Naive B cell (primary cell): ENCODE data around the gene PRR29. TPM values are rescaled to one million over a fixed set of nuclear protein-coding genes. Genes with fewer than 3 reads are reported as not detected.
A peak's percentile ranks its signal among the peaks of the same experiment; 100 is the strongest.

Experiments
- ATAC-seq, 2 donors: fragments of 150-1000 bp; cut with Tn5 transposase; 2 replicates each; pipeline ENCODE4 v1.10.0; 2021; ENCODE audit warnings: low read depth in 2 of 2, mild to moderate bottlenecking in 2 of 2, moderate library complexity in 2 of 2
- DNase-seq: peaks from one replicate; pipeline ENCODE4 v3.0.0; 2022
- H3K27ac Mint-ChIP-seq, 6 donors: one replicate each; pipeline ENCODE4 v1.8.0; 2020 to 2022; ENCODE audit warnings: mild to moderate bottlenecking in 6 of 6, mixed read lengths in 6 of 6, moderate library complexity in 5 of 6, inconsistent platforms in 2 of 6
- H3K27me3 Mint-ChIP-seq, 3 donors: one replicate each; pipeline ENCODE4 v1.8.0; 2021 to 2022; ENCODE audit warnings: mixed read lengths in 3 of 3, mild to moderate bottlenecking in 1 of 3
- H3K36me3 Mint-ChIP-seq, 2 donors: one replicate each; pipeline ENCODE4 v1.8.0; 2020 to 2022; ENCODE audit warnings: mixed read lengths in 2 of 2, inconsistent platforms in 1 of 2, mild to moderate bottlenecking in 1 of 2
- H3K4me1 Mint-ChIP-seq, 3 donors: one replicate each; pipeline ENCODE4 v1.8.0; 2020 to 2022; ENCODE audit warnings: mixed read lengths in 3 of 3, inconsistent platforms in 1 of 3, mild to moderate bottlenecking in 1 of 3, moderate library complexity in 1 of 3
- H3K4me3 Mint-ChIP-seq, 8 donors: one replicate each; pipeline ENCODE4 v1.8.0; 2020 to 2022; ENCODE audit warnings: mild to moderate bottlenecking in 8 of 8, mixed read lengths in 8 of 8, moderate library complexity in 8 of 8, inconsistent platforms in 2 of 8
- H3K9me3 Mint-ChIP-seq, 7 donors: one replicate each; pipeline ENCODE4 v1.8.0; 2020 to 2022; ENCODE audit warnings: mixed read lengths in 7 of 7, mild to moderate bottlenecking in 5 of 7, inconsistent platforms in 2 of 7, moderate library complexity in 1 of 7
- polyA plus RNA-seq, 6 donors: library from polyadenylated mRNA; unstranded; fragments of 300-500 nt; fragmentation: Illumina TruSeq; gene quantifications; one replicate each; pipeline ENCODE4 v1.2.3, GENCODE V29; 2021; ENCODE audit warnings: low read depth in 6 of 6

Gene PRR29
- polyA plus RNA-seq, 6 donors from 2014 or later, result 3.5 to 6.8 (median 5.8) TPM

DNA sequence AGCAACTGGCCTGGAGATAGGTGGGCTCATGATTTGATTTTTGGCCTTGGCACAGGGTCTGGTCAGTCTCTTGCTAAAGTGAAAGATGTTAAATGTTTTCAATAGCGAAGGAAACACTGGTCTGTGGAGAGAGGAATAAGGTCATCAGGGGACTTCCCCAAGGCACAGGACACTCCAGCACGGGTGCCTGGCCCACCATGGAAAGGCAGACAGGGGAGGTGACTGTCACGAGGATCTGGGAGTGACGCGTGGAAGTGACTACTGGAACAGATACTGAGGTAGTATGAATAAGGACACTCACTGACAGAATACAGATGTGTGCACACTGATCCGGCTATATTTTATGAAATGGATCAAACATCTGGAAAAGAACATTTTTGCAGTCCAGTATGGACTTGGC lies 39.0 kb downstream of the PRR29 start:
- no peak for DNase-seq
- no peak for ATAC-seq
- no peaks in the 10 kb centered on the region for H3K9me3 Mint-ChIP-seq
- H3K4me1 Mint-ChIP-seq, result no peaks in the 10 kb centered on the region
- peak overlapping the region in 1 of 6 donors; percentile 39 for H3K27ac Mint-ChIP-seq
- no peak overlapping the region for H3K4me3 Mint-ChIP-seq
- H3K36me3 Mint-ChIP-seq, result no peaks in the 10 kb centered on the region
- H3K27me3 Mint-ChIP-seq, result no peaks in the 10 kb centered on the region

DNA sequence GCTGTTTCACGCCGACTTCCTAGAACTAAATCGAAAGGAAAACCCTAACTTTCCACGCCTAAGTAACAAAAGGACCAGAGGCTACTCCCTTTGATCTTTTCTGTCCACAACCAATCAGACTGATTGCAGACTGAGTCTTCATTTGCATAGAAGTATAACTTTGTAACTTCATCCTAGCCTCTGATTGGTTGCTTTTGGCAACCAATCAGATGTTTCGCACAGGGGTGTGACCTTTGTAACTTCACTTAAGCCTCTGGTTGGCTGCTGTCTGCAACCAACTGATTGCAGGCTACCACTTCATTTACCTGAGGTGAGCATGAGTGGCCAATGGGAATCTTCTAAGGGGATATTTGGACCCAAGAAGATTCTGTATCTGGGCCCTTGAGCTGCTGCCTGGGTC lies 39.7 kb downstream of the PRR29 start:
- DNase-seq (no peak), ATAC-seq (no peak)
- Mint-ChIP-seq H3K27ac (peak overlapping the region in 1 of 6 donors; percentile 30), H3K9me3 (no peaks in the 10 kb centered on the region), H3K27me3 (no peaks in the 10 kb centered on the region), H3K36me3 (no peaks in the 10 kb centered on the region), H3K4me1 (no peaks in the 10 kb centered on the region), H3K4me3 (no peak overlapping the region)

DNA sequence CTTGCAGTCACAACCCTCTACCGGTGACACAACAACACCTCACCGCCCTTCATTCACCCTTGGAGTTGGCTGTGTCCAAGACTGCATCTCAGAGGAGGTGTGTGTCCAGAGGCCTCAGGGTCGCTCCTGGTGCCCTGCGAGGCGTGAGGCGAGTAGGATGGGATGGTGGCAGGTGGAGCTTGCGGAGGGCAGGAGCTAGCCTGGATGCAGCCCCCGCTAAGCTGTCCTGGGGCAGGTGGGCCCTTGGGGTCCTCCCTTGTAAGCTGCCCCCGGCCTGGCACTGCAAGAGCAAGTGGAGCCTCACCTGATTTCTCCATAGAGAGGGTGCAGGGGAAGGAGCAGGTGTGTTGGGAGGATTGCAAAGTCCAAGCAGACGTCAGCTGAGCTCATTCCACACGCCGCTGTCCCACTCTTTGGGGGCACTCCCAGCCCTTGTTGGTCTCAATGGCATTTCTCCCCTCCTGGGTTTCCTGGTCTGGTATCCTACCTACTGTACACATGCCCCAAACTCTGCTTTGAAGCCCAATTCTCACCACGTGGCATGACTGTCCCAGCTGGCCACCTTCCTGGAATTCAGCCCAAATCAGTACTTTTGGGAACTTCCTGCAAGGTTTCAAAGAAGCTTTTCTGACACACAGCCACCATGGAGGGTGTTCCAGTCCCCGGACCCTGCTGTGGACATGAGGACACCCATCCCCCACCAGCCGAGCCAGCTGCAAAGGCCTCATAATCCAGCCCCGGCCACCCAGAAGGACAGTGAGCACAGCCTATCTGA lies 40.4 kb downstream of the PRR29 start:
- H3K9me3 Mint-ChIP-seq, result no peaks in the 10 kb centered on the region
- ATAC-seq, result no peak

DNA sequence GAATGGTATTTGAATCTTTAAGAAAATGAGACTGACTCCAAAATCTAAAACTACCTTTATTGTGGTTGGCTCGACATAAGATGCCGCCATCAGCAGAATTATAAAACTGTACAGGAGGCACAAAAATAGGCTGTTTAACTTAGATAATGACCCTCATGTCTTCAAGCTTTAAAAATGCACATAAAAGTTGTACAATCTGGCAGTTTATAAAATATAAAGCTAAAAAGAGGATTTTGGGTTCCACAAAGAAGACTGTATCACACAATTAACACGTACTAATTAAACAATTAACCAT lies 40.9 kb downstream of the PRR29 start:
- Mint-ChIP-seq H3K27ac (no peak overlapping the region), H3K9me3 (no peaks in the 10 kb centered on the region), H3K4me3 (no peak overlapping the region), H3K4me1 (no peaks in the 10 kb centered on the region), H3K36me3 (peaks cover 0 to 7% of the 10 kb centered on the region in 2 donors), H3K27me3 (no peaks in the 10 kb centered on the region)
- ATAC-seq, result no peak
- no peak for DNase-seq

More for the DNA sequence above, 40.4 kb downstream of the PRR29 start:
- no peak for DNase-seq
- H3K27me3 Mint-ChIP-seq, result no peaks in the 10 kb centered on the region
- H3K36me3 Mint-ChIP-seq, result peaks cover 0 to 4% of the 10 kb centered on the region in 2 donors
- H3K4me1 Mint-ChIP-seq, result no peaks in the 10 kb centered on the region
- H3K27ac Mint-ChIP-seq, result peak overlapping the region in 1 of 6 donors; percentile 97
- H3K4me3 Mint-ChIP-seq, result peak overlapping the region in 1 of 8 donors; percentile 72

DNA sequence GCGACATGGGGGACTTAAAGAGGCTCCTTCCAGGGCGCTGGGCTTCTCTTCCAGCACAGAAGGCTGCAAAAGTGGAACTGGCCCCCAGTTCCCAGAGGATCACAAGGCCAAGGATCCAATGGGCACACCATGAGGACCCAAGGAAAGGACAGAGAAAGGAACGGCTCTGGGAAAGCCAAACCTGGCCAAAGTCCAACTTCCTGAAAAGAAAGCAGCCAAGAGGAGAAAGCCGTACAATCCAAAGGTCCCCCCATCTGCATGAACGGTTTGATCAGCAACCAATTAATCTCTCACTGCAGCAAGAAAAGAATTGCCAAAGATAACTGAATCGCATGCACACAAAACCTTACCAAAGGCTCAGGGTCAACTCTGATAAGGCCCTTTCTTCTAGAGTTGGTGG lies 42.1 kb downstream of the PRR29 start:
- Mint-ChIP-seq H3K4me3 (no peak overlapping the region), H3K36me3 (peaks cover 6 to 10% of the 10 kb centered on the region in 2 donors), H3K4me1 (no peaks in the 10 kb centered on the region)

DNA sequence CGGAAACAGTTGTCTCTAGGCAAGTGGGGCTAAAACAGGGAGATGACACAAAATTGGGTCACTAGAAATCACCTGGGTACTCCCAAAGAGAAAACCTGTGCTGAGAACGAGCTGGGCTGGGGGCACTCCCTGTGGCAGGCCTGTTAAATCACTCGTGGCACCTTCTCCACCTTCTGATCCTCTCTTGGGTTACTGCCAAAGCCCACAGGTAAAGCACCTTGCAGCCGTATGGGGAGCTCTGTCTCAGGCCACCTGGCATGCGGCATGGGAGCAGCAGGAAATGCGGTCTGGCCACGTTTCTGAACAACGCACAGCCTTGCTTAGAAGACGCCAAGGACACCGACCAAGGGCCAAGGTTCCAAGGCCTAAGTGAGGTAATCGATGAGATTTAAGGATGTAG lies 43.8 kb downstream of the PRR29 start:
- H3K4me3 Mint-ChIP-seq, result no peak overlapping the region
- H3K27me3 Mint-ChIP-seq, result no peaks in the 10 kb centered on the region
- H3K27ac Mint-ChIP-seq, result peak overlapping the region in 2 of 6 donors; percentile 54 to 57
- no peak for DNase-seq
- no peaks in the 10 kb centered on the region for H3K9me3 Mint-ChIP-seq
- no peak for ATAC-seq
- no peaks in the 10 kb centered on the region for H3K4me1 Mint-ChIP-seq
- peaks cover 11 to 17% of the 10 kb centered on the region in 2 donors for H3K36me3 Mint-ChIP-seq

More for the DNA sequence above, 42.1 kb downstream of the PRR29 start:
- DNase-seq, result no peak
- Mint-ChIP-seq H3K27me3 (no peaks in the 10 kb centered on the region), H3K9me3 (no peaks in the 10 kb centered on the region), H3K27ac (no peak overlapping the region)
- ATAC-seq, result no peak

DNA sequence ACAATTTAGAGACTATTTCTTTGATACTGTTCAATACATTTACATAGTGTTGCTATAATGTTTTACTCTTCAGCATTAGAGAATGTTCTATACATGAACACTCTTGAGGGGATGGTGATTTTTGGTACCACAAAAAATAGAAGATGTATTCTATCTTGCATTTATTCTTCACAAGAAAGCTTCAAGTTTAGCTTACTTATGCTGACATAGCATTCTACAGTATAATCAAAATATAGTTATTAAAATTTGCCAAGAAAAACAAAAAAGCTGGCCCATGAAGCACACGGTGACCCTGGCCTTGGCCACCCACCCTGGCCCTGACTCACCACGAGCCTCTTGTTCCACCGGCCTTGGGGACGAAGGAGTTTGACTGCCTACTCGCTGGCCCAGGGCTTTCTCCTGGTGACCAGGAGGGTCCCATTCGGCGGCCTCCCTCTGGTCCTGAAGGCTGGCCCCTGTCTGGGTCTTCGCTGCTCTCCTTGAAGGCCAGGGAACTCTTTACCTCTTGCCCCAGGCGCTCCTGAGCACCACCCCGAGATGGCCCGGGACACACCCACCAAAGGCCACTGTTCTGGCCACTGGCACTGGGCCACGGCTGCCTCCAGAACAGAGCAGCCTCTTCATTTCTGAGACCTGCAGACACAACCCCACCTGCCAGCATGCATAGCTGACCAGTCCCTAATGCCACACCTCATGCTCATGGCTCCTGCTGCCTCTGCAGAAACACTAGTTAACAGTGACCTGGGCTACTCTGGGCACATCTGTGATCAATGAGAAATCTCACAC lies 44.7 kb downstream of the PRR29 start:
- H3K27me3 Mint-ChIP-seq, result no peaks in the 10 kb centered on the region
- peaks cover 11 to 17% of the 10 kb centered on the region in 2 donors for H3K36me3 Mint-ChIP-seq
- DNase-seq (no peak), ATAC-seq (no peak)
- H3K4me3 Mint-ChIP-seq, result no peak overlapping the region
- no peaks in the 10 kb centered on the region for H3K9me3 Mint-ChIP-seq
- H3K4me1 Mint-ChIP-seq, result no peaks in the 10 kb centered on the region
- H3K27ac Mint-ChIP-seq, result no peak overlapping the region

DNA sequence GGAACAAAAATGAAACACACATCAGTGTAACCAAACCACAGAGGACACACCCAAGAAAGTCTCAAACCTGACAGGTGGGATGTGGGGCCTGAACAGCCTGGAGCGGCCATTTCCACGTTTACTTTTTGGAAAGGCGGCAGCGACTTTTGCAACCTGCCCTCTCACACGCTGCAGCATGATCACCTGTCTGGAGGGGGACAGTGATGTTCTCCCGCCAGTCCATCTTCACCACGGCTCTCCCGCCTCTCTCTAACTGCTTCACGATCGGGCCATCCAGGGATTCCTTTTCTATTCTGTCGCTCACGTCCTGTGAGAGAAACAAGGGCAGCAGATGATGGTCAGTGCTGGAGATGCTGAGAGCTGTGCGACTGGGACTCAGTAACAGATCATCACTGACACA lies 47.0 kb downstream of the PRR29 start:
- H3K27me3 Mint-ChIP-seq, result no peaks in the 10 kb centered on the region
- H3K4me3 Mint-ChIP-seq, result no peak overlapping the region
- H3K9me3 Mint-ChIP-seq, result peaks cover 0 to 2% (median 0%) of the 10 kb centered on the region in 7 donors
- ATAC-seq, result no peak
- no peak for DNase-seq
- H3K36me3 Mint-ChIP-seq, result peaks cover 11 to 17% of the 10 kb centered on the region in 2 donors
- peaks cover 0 to 4% (median 1%) of the 10 kb centered on the region in 3 donors for H3K4me1 Mint-ChIP-seq
- peak overlapping the region in 1 of 6 donors; percentile 36 for H3K27ac Mint-ChIP-seq

DNA sequence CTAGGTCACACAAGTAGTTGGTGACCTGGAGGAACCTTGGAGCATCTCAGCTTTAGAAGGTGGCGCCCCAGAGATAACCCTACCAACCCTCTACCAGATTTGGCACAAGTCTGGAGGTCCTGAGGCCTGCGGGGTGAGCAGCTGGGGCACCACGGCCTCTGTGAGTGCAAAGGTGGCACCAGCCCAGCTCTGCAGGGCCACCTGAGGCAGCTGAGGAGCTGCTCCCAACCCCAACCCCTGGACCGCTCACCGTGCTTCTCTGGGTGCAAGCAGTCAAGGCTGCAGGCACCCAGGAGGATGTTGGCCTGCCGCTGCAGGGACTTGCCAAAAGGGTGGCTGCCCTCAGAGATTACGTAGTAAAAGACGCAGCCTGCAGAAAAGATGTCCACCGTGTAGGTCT lies 50.7 kb downstream of the PRR29 start:
- DNase-seq (no peak), ATAC-seq (no peak)
- Mint-ChIP-seq H3K4me3 (no peak overlapping the region), H3K4me1 (peaks cover 10 to 16% (median 12%) of the 10 kb centered on the region in 3 donors), H3K27me3 (no peaks in the 10 kb centered on the region), H3K9me3 (peaks cover 0 to 2% (median 0%) of the 10 kb centered on the region in 7 donors), H3K27ac (peak overlapping the region in 2 of 6 donors; percentile 11 to 86), H3K36me3 (peaks cover 10 to 11% of the 10 kb centered on the region in 2 donors)

DNA sequence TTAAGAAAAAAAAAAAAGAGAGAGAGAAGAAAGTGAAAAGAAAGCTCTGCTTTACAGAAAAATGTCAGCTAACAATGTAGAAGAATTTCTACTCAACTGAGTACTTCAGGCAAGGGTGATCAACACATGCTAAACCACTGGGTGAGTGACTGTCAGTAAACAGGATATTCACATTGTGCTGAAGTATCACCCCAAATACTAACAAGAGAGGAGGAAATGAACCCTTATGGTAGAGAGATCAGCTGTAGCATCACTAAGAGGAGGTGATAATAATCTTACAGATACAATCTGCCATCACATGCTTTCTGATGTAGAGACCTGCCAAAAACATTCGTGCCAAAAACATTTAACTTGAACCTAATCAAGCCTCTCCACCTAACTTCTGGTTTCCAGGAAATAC lies 53.0 kb downstream of the PRR29 start:
- H3K27me3 Mint-ChIP-seq, result no peaks in the 10 kb centered on the region
- DNase-seq, result no peak
- peaks cover 0 to 2% (median 0%) of the 10 kb centered on the region in 7 donors for H3K9me3 Mint-ChIP-seq
- peak overlapping the region in 3 of 6 donors; percentile 52 to 84 (median 67) for H3K27ac Mint-ChIP-seq
- peak; percentile 85 for ATAC-seq
- peaks cover 12 to 18% (median 17%) of the 10 kb centered on the region in 3 donors for H3K4me1 Mint-ChIP-seq
- H3K36me3 Mint-ChIP-seq, result peaks cover 0 to 5% of the 10 kb centered on the region in 2 donors
- H3K4me3 Mint-ChIP-seq, result no peak overlapping the region

DNA sequence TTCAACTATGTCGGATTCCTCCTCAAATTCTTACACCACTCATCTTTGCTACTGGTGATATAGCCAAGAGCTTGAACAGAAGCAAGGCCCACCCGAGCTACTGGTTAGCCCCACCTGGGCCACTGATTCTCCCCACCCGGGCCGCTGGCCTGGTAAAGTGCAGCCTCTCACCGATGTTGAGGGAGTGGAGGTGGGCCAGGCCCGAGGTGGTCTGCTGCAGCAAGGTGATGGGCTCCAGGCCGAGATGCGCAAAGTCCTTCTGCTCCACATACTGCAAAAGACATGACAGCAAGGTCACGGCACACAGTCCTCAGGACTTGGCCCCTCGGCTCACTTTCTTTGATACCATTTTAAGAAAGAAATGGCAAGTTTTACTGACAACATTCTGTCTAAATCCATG lies 55.0 kb downstream of the PRR29 start:
- H3K27ac Mint-ChIP-seq, result no peak overlapping the region

More for the DNA sequence above, 55.0 kb downstream of the PRR29 start:
- H3K27me3 Mint-ChIP-seq, result no peaks in the 10 kb centered on the region
- peaks cover 17 to 30% (median 24%) of the 10 kb centered on the region in 3 donors for H3K4me1 Mint-ChIP-seq
- no peaks in the 10 kb centered on the region for H3K36me3 Mint-ChIP-seq
- no peak overlapping the region for H3K4me3 Mint-ChIP-seq
- DNase-seq (no peak), ATAC-seq (no peak)
- H3K9me3 Mint-ChIP-seq, result peaks cover 0 to 2% (median 0%) of the 10 kb centered on the region in 7 donors
